SJCRH30 (cell line): ENCODE results near the gene PCDHGA8. TPM values are rescaled to one million over a fixed set of nuclear protein-coding genes. Genes with fewer than 3 reads are reported as not detected.
"Not testable (repeated sequence)": the region's sequence is repeated elsewhere in the genome, so short reads cannot be mapped to it uniquely, and the experiment has no call there.

Experiments
- DNase-seq, 2 experiments: peaks; one replicate each; pipeline ENCODE4 v3.0.0-alpha.2; 2015 to 2020
- H3K27ac ChIP-seq: fragments of 250-450 bp; sonication (Bioruptor Pico); 2 replicates; pipeline ENCODE4 v1.5.1; 2020; ENCODE audit warnings: mild to moderate bottlenecking, moderate library complexity
- H3K27me3 ChIP-seq: fragments of 250-450 bp; sonication (Bioruptor Pico); 2 replicates; pipeline ENCODE4 v1.5.1; 2020; ENCODE audit warnings: mild to moderate bottlenecking, moderate library complexity
- H3K36me3 ChIP-seq: fragments of 250-450 bp; sonication (Bioruptor Pico); 2 replicates; pipeline ENCODE4 v1.5.1; 2020; ENCODE audit warnings: mild to moderate bottlenecking, moderate library complexity
- H3K4me1 ChIP-seq: fragments of 250-450 bp; sonication (Bioruptor Pico); 2 replicates; pipeline ENCODE4 v1.5.1; 2020; ENCODE audit warnings: mild to moderate bottlenecking, moderate library complexity
- H3K4me3 ChIP-seq: fragments of 250-450 bp; sonication (Bioruptor Pico); 2 replicates; pipeline ENCODE4 v1.5.1; 2020; ENCODE audit warnings: mild to moderate bottlenecking, moderate library complexity
- H3K9me3 ChIP-seq: fragments of 250-450 bp; sonication (Bioruptor Pico); replicated peaks from 2 replicates; pipeline ENCODE4 v1.5.1; 2020; ENCODE audit warnings: mild to moderate bottlenecking, moderate library complexity
- total RNA-seq: library from RNA; depleted of rRNA; stranded (reverse); fragments of >200 nt; shearing (Covaris generic); gene quantifications from 2 replicates; pipeline ENCODE4 v1.2.3, GENCODE V29; 2014

Gene PCDHGA8
- total RNA-seq, 1 experiment from 2014 or later = 3.4 TPM

- no peak overlapping the region for H3K4me3 ChIP-seq
- peaks cover 44% of the 10 kb centered on the region for H3K36me3 ChIP-seq
- H3K9me3 ChIP-seq = peaks cover 7% of the 10 kb centered on the region
Measured at GRCh38 chr5:141384471-141385267, 7.8 kb upstream of the PCDHGA8 start.

GRCh38 chr5:141387557-141388311, 4.7 kb upstream of the PCDHGA8 start, which contains the start of gene PCDHGB4:
PCDHGB4 (plus strand) TSS chr5:141387698; CDS start chr5:141387885, 187 bp downstream.
- not testable (repeated sequence) for H3K4me1 ChIP-seq, H3K27me3 ChIP-seq, H3K4me3 ChIP-seq, H3K9me3 ChIP-seq, H3K27ac ChIP-seq, DNase-seq
- H3K36me3 ChIP-seq = peaks cover 40% of the 10 kb centered on the region

More at GRCh38 chr5:141384471-141385267, 7.8 kb upstream of the PCDHGA8 start:
- Histone ChIP-seq H3K27ac (no peak overlapping the region), H3K27me3 (no peaks in the 10 kb centered on the region), H3K4me1 (no peaks in the 10 kb centered on the region)
- DNase-seq = no peak

- no peaks in the 10 kb centered on the region for H3K27me3 ChIP-seq
- H3K4me1 ChIP-seq = no peaks in the 10 kb centered on the region
- no peak overlapping the region for H3K4me3 ChIP-seq
- H3K36me3 ChIP-seq = peaks cover 37% of the 10 kb centered on the region
- H3K27ac ChIP-seq = no peak overlapping the region
- no peak for DNase-seq
- H3K9me3 ChIP-seq = peaks cover 9% of the 10 kb centered on the region
Measured at GRCh38 chr5:141388661-141389060, 3.8 kb upstream of the PCDHGA8 start.

- H3K27me3 ChIP-seq = no peaks in the 10 kb centered on the region
- peaks cover 12% of the 10 kb centered on the region for H3K9me3 ChIP-seq
- H3K27ac ChIP-seq = no peak overlapping the region
- DNase-seq = no peak
- H3K36me3 ChIP-seq = peaks cover 34% of the 10 kb centered on the region
- no peaks in the 10 kb centered on the region for H3K4me1 ChIP-seq
- H3K4me3 ChIP-seq = no peak overlapping the region
Measured at GRCh38 chr5:141389153-141390042, 3.0 kb upstream of the PCDHGA8 start.

GRCh38 chr5:141393267-141393666, 834 bp downstream of the PCDHGA8 start:
- peaks cover 16% of the 10 kb centered on the region for H3K36me3 ChIP-seq
- H3K4me3 ChIP-seq = no peak overlapping the region
- peaks cover 6% of the 10 kb centered on the region for H3K9me3 ChIP-seq
- H3K27me3 ChIP-seq = no peaks in the 10 kb centered on the region
- no peak for DNase-seq
- no peaks in the 10 kb centered on the region for H3K4me1 ChIP-seq
- no peak overlapping the region for H3K27ac ChIP-seq

GRCh38 chr5:141394401-141395187, 2.2 kb downstream of the PCDHGA8 start:
- H3K36me3 ChIP-seq = peaks cover 21% of the 10 kb centered on the region
- not testable (repeated sequence) for H3K27ac ChIP-seq, H3K27me3 ChIP-seq, DNase-seq, H3K9me3 ChIP-seq, H3K4me3 ChIP-seq, H3K4me1 ChIP-seq

- peaks cover 31% of the 10 kb centered on the region for H3K36me3 ChIP-seq
- not testable (repeated sequence) for H3K27ac ChIP-seq, H3K4me3 ChIP-seq, H3K4me1 ChIP-seq, H3K27me3 ChIP-seq, DNase-seq
- H3K9me3 ChIP-seq = peaks cover 13% of the 10 kb centered on the region
Measured at GRCh38 chr5:141397756-141398551, 5.5 kb downstream of the PCDHGA8 start, which contains the start of gene PCDHGB5. PCDHGB5 (plus strand) TSS chr5:141397947; CDS start chr5:141398128, 181 bp downstream.

- DNase-seq = no peak
- no peaks in the 10 kb centered on the region for H3K27me3 ChIP-seq
- no peak overlapping the region for H3K27ac ChIP-seq
- no peak overlapping the region for H3K4me3 ChIP-seq
- H3K4me1 ChIP-seq = no peaks in the 10 kb centered on the region
- H3K9me3 ChIP-seq = peaks cover 12% of the 10 kb centered on the region
- peaks cover 30% of the 10 kb centered on the region for H3K36me3 ChIP-seq
Measured at GRCh38 chr5:141398608-141399007, 6.2 kb downstream of the PCDHGA8 start.

GRCh38 chr5:141399555-141400258, 7.3 kb downstream of the PCDHGA8 start:
- Histone ChIP-seq H3K9me3 (peaks cover 9% of the 10 kb centered on the region), H3K27ac (no peak overlapping the region), H3K4me1 (no peaks in the 10 kb centered on the region), H3K36me3 (peaks cover 25% of the 10 kb centered on the region), H3K4me3 (no peak overlapping the region), H3K27me3 (no peaks in the 10 kb centered on the region)
- no peak for DNase-seq

GRCh38 chr5:141402553-141403243, 10.3 kb downstream of the PCDHGA8 start, which contains the start of gene PCDHGA9:
PCDHGA9 (plus strand) TSS chr5:141402778; CDS start chr5:141402953, 175 bp downstream.
- H3K9me3 ChIP-seq = peaks cover 7% of the 10 kb centered on the region

GRCh38 chr5:141403387-141403786, 11.0 kb downstream of the PCDHGA8 start:
- Histone ChIP-seq H3K36me3 (peaks cover 25% of the 10 kb centered on the region), H3K4me1 (no peaks in the 10 kb centered on the region), H3K4me3 (no peak overlapping the region), H3K27me3 (no peaks in the 10 kb centered on the region), H3K27ac (no peak overlapping the region), H3K9me3 (peaks cover 6% of the 10 kb centered on the region)
- no peak for DNase-seq

More at GRCh38 chr5:141402553-141403243, 10.3 kb downstream of the PCDHGA8 start, which contains the start of gene PCDHGA9:
- H3K4me1 ChIP-seq = no peaks in the 10 kb centered on the region
- DNase-seq = peak in 1 of 2 experiments; percentile 11
- no peaks in the 10 kb centered on the region for H3K27me3 ChIP-seq
- peaks cover 25% of the 10 kb centered on the region for H3K36me3 ChIP-seq
- H3K4me3 ChIP-seq = no peak within 1 kb of the TSS
- no peak within 1 kb of the TSS for H3K27ac ChIP-seq
